ENCODE data around the gene PREX1. TPM values are rescaled to one million over a fixed set of nuclear protein-coding genes. Genes with fewer than 3 reads are reported as not detected.
"Not testable (repeated sequence)": the region's sequence is repeated elsewhere in the genome, so short reads cannot be mapped to it uniquely, and the experiment has no call there.

Gene PREX1
- polyA plus RNA-seq, 3 donors = 12.2 to 16.7 (median 14.1) TPM

- DNase-seq (ENCODE audit: extremely low read depth in 1 of 11, low read depth in 9 of 11, low spot score in 4 of 11) = no peak
These were observed 4.1 kb upstream of the PREX1 start for GRCh38 chr20:48831718-48832404.

GRCh38 chr20:48830826-48831318 lies 3.1 kb upstream of the PREX1 start:
- no peak for DNase-seq (ENCODE audit: extremely low read depth in 1 of 11, low read depth in 9 of 11, low spot score in 4 of 11)

DNA sequence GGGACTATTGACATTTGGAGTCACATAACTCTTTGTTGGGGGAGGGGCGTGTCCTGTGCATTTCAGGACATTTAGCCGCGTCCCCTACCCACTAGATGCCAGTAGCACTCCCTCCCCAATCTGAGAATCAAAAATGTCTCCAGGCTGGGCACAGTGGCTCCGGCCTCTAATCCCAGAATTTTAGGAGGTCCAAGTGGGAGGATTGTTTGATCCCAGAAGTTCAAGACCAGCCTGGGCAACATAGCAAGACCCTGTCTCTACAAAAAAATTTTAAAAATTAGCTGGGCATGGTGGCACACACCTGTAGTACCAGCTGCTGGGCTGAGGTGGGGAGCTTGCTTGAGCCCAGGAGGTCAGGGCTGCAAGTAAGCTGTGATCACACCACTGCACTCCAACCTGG lies 2.1 kb upstream of the PREX1 start:
- DNase-seq (ENCODE audit: extremely low read depth in 1 of 11, low read depth in 9 of 11, low spot score in 4 of 11) = no peak

DNA sequence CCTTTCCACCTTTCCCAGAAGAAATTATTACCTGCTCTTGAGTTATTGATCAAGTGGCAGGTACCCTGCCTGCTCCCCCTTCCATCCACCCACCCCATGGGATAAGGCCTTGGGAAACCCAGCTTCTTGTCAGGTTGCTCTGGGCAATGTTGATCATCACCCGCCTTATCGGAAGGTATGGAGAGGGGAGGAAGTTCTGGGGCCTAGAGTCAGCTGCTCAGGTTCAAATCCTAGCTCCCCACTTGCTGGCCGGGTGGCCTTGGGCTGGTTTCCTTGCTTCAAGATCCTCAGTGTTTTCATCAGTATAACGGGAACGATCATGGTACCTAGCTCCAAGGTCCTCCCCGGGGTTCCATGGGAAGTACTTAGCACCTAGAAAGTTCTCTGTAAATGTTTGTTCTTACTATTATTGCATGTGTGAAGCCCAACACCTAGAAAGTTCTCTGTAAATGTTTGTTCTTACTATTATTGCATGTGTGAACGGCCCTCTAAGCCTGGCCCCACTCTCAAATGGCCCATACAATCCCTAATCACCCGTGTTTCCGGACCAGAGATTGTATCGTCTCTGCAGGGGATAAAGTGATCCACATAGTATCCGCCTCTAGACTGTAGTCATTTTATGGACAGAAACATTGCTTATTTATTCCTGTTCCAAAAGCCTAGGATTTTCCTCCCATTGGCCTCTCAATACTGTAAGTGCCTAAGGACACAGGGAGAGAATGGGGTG lies 1.1 kb upstream of the PREX1 start:
- no peak for DNase-seq (ENCODE audit: extremely low read depth in 1 of 11, low read depth in 9 of 11, low spot score in 4 of 11)

DNA sequence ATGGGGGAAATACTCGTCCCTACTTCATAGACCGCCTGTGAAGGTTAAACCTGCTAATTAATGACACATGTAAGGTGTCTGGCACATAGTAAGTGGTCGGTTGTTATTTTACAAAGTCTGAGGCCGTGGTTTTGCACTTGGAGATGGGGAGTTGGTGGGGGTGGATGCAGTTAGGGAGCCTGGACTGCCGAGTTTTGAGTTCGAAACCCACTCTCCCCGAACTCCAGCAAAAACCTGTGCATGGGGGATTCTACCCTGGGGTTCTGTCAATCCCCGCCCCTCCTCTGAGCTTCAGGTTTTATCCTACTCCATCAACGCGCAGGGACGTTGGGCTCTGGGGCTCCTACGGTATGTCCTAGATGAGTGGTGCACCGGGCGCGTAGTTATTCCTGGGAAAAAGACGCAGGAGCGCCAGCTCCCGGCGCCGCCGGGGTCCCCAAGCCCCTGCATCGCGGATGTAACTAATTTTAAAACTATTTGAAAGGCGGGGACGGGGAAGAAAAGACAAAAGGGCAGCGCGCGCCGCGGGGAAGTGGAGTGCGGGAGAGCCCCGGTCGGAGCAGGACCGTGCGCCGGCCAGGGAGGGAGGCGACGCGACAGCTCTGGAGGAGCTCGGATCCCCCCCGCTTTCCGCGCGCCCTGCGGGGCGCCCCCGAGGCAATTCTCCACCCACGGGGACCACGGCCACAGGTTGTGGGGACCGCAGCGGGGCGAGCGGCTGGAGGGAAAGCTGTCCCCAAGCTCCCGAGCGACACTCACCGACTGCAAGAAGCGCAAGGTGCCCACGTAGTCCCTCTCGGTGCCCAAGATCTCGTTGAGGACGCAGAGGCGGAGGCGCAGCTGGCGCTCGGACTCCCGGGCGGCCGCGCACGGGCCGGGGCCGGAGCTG lies 672 bp downstream of the PREX1 start:
- peak in 1 of 11 donors; percentile 18 for DNase-seq (ENCODE audit: extremely low read depth in 1 of 11, low read depth in 9 of 11, low spot score in 4 of 11)

GRCh38 chr20:48826480-48826879 lies 1.3 kb downstream of the PREX1 start:
- DNase-seq (ENCODE audit: extremely low read depth in 1 of 11, low read depth in 9 of 11, low spot score in 4 of 11) = not testable (repeated sequence)

- no peak for DNase-seq (ENCODE audit: extremely low read depth in 1 of 11, low read depth in 9 of 11, low spot score in 4 of 11)
These were observed 1.7 kb downstream of the PREX1 start for GRCh38 chr20:48826069-48826468.

DNA sequence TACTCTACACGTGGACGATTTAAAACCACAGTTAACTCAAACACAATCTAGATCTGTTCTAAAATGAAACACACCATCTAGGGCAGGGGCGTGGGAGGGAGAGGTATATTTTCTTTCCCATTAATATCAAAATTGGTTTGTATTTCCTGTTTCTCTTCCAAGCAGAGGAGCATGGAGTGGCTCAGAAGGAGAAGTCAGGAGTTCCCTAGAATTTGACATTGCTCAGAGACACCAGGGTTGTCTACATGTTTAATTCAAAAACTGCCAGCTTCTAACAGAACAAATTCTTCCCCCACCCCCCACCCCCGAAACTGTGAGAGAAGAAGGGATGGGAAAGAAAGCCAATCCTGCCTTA lies 2.3 kb downstream of the PREX1 start:
- DNase-seq (ENCODE audit: extremely low read depth in 1 of 11, low read depth in 9 of 11, low spot score in 4 of 11) = no peak

DNA sequence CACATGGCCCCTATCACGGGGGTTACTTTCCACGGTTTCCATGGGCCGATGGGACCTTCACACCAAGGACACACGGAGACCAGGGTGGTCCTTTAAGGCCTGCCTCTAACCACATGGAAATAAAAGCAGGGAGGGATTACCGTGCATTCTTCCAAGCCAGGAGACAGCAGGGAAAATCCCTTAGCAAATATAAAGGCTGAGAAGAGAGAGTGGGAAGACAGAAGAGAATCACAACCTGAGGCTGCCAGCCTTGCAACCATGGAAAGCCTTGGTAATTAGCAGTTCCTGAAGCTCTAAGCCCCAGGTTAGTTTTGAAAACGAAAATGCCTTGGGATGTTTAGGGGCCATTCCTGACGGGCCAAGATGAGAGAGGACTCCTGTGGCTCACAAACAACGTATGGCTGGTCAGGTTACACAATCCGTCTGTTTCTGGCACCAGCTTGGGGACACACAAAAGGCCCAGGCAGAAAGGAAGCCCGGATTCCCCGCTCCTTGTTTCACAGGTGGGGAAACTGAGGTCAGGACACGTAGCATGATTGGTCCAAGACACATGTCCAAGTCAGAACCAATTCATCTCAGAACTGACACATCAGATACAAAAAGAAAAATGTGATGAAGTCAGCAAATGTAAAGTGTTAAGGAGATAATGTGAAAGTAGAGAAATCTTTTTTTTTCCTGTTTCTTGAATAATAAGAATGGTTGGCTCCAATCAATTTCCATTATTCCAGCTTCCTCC lies 2.8 kb downstream of the PREX1 start:
- DNase-seq (ENCODE audit: extremely low read depth in 1 of 11, low read depth in 9 of 11, low spot score in 4 of 11) = no peak

DNA sequence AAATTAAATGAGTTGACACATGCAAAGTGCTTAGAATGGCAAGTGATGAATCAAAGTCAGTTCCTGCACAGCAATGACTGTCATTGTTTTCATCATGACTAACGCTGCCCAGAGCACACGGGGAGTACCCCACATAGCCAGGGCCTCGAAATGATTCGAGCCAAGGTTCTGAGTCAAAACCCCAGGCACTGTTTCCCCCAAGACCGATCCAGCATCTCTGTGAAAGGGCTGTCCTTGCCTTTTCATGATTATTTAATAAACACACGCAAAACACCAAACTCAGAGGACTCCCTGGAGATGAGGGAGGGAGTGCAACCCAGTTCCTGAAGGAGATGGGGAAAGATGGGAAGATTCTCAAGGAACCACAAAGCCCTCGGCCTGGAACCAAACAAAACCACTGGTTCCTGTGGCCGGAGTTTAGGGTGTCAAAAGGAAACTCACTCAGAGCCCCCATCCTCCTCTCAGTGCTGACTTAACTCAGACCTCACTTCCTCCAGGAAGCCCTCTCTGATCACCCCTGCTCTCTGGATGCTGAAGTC lies 3.8 kb downstream of the PREX1 start:
- DNase-seq (ENCODE audit: extremely low read depth in 1 of 11, low read depth in 9 of 11, low spot score in 4 of 11) = no peak

DNA sequence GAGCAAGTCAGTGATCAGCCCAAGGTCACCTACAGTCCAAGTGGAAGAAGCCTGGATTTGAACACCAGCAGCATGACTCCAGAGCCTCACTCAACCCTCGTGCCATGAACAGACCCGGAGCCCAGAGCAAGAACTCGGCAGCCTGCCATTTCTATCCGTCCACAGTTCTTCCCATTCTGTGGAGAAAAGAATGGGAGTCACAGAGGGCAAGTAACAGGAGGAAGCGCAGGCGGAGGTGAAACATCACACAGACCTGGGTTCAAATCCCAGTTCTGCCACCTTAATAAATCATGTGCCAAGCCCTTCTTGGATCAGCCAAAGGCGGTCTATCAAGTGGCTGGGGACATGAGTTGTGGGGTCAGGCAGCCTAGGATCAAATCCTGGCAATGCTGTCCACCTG lies 4.3 kb downstream of the PREX1 start:
- no peak for DNase-seq (ENCODE audit: extremely low read depth in 1 of 11, low read depth in 9 of 11, low spot score in 4 of 11)

DNA sequence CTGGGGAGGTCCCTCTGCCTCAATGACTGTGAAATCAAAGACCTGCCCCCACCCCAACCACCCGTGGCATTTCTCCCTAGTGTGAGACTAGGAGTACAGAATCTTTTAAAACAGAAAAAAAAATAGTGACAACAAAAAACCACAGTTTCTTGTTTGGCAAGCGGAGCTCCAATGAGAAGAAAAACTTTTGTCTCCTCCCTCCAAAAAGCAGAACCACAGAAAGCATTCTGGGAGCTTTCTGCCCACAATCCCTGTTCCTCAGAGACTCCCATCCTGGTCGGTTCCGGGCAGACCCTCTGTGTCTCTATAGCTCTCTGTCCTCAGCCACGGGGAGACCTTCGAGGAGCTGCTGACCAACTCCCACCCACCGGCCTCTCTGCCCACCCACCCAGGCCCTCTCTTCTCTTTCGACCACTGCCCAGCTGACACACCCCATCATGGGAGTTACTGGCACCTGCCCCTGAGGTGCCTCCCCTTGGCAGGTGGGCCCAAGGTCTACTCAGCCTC lies 4.9 kb downstream of the PREX1 start:
- no peak for DNase-seq (ENCODE audit: extremely low read depth in 1 of 11, low read depth in 9 of 11, low spot score in 4 of 11)

GRCh38 chr20:48822178-48822577 lies 5.6 kb downstream of the PREX1 start:
- no peak for DNase-seq (ENCODE audit: extremely low read depth in 1 of 11, low read depth in 9 of 11, low spot score in 4 of 11)

GRCh38 chr20:48821261-48821920 lies 6.4 kb downstream of the PREX1 start:
- no peak for DNase-seq (ENCODE audit: extremely low read depth in 1 of 11, low read depth in 9 of 11, low spot score in 4 of 11)

- DNase-seq (ENCODE audit: extremely low read depth in 1 of 11, low read depth in 9 of 11, low spot score in 4 of 11) = no peak
These were observed 7.2 kb downstream of the PREX1 start for GRCh38 chr20:48820649-48820973.

GRCh38 chr20:48819821-48820648 lies 7.8 kb downstream of the PREX1 start:
- DNase-seq (ENCODE audit: extremely low read depth in 1 of 11, low read depth in 9 of 11, low spot score in 4 of 11) = no peak

DNA sequence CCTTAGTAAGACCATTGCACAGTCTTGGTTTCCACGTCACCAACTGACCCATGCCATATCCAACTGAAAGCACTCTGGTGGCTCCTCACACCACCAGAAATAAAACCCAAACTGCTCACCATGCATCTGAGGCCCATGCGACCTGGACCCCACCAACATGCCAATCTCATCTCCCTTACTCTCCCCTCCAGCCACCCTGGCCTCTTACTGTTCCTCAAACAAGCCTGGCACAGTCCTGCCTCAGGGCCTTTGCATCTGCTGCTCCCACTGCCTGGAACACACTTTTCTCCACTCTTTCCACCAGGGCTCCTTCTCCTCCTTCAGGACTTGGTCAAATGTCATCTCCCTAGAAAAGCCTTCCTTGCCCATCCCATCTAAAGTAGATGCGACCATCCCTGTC lies 8.7 kb downstream of the PREX1 start:
- DNase-seq (ENCODE audit: extremely low read depth in 1 of 11, low read depth in 9 of 11, low spot score in 4 of 11) = no peak
